OCI-LY3 (cell line): ENCODE measurements around the gene P4HA2.

Experiments
- CTCF ChIP-seq: fragments of 200-600, 300-600 bp; sonication (generic); IDR thresholded peaks from 2 replicates; pipeline ENCODE4 v1.5.1; 2014; ENCODE audit warnings: antibody characterized with exemption, low read length, low read depth
- EZH2phosphoT487 ChIP-seq: fragments of 200-600 bp; shearing (Covaris generic); IDR thresholded peaks from 2 replicates; pipeline ENCODE4 v1.6.1; 2018; ENCODE audit warnings: antibody characterized with exemption, mixed run types, low read depth

GRCh38 chr5:132264546-132265335, 37.1 kb upstream of the P4HA2 start:
- TF ChIP-seq CTCF (no peak), EZH2phosphoT487 (no peak)
